Measurements from ENCODE around the gene MYH16. TPM values are rescaled to one million over a fixed set of nuclear protein-coding genes. Genes with fewer than 3 reads are reported as not detected.

Gene MYH16
- total RNA-seq, 2 experiments from 2014 or later = not detected

DNA sequence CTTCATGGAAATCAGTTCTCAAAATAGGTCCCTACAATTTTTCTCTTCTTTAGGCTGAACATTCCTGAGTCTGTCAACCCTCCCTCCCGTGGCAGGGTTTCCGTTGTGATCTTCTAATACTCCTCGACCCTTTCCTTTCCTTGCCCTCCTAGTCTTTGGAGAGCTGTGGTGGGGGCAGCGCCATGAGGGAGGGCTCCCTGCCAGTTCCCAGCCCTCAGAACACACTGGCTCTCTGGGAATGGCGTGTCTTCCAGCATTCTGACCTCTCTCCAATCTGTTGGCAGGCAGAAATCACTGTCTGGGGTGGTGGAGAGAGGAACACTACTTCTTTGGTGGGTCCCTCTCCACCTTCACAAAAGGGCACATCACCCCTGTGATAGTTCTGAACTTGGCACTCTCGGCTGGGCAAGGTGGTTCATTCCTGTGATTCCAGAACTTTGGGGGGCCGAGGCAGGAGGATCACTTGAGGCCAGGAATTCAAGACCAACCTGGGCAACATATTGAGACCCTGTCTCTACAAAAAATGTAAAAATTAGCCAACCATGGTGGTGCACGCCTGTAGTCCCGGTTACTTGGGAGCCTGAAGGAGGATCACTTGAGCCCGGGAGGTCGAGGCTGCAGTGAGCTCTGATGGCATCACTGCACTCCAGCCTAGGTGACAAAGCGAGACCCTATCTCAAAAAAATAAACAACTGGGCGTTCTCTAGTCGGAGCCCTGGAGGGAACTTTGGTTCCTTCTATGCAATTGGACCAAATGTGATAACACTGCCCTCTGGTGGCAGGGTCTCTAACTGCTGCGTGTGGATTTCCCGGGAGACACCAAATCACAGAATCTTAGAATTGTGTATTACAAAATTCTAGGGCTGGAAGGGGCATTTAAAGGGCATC lies 39.9 kb downstream of the MYH16 start:
- peaks cover 0 to 8% of the 10 kb centered on the region in 2 experiments for H3K9me3 ChIP-seq (ENCODE audit: control insufficient read depth in 1 of 2, insufficient read depth in 1 of 2, low read length in 2 of 2)
- peaks cover 9% of the 10 kb centered on the region for H3K4me1 ChIP-seq (ENCODE audit: insufficient read depth, low read length)
- intact Hi-C loops (cut with DNase I, micrococcal nuclease) = loop anchor here (1.0 to 5.0 kb wide), 2 partner anchors 272 to 880 kb away; no protein-coding TSS in a partner anchor
- Mint-ChIP-seq H3K9me3 (no peaks in the 10 kb centered on the region), H3K27me3 (peaks cover 14% of the 10 kb centered on the region), H3K36me3 (ENCODE audit: low read depth) (no peaks in the 10 kb centered on the region), H3K4me1 (ENCODE audit: low read depth) (peaks cover 6% of the 10 kb centered on the region), H3K4me3 (peak overlapping the region; percentile 48), H3K27ac (no peak overlapping the region)
- peak; percentile 85 for ATAC-seq (ENCODE audit: poor library complexity)
- TF ChIP-seq, protein P1, sequence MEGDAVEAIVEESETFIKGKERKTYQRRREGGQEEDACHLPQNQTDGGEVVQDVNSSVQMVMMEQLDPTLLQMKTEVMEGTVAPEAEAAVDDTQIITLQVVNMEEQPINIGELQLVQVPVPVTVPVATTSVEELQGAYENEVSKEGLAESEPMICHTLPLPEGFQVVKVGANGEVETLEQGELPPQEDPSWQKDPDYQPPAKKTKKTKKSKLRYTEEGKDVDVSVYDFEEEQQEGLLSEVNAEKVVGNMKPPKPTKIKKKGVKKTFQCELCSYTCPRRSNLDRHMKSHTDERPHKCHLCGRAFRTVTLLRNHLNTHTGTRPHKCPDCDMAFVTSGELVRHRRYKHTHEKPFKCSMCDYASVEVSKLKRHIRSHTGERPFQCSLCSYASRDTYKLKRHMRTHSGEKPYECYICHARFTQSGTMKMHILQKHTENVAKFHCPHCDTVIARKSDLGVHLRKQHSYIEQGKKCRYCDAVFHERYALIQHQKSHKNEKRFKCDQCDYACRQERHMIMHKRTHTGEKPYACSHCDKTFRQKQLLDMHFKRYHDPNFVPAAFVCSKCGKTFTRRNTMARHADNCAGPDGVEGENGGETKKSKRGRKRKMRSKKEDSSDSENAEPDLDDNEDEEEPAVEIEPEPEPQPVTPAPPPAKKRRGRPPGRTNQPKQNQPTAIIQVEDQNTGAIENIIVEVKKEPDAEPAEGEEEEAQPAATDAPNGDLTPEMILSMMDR (IDR thresholded peaks at IDR 0.05) = peak; percentile 85
- peak; percentile 60 to 84 (median 67) for DNase-seq
- no peak overlapping the region for H3K27ac ChIP-seq (ENCODE audit: low read depth in 1 of 2, low read length in 2 of 2)
- H3K36me3 ChIP-seq (ENCODE audit: insufficient read depth, low read length) = no peaks in the 10 kb centered on the region
- ChIA-PET CTCF (interaction anchor here (0.7 to 1.8 kb wide), 4 partner anchors 16 to 433 kb away, joined by 3 to 4 read pairs (median 3); no protein-coding TSS in a partner anchor), POLR2A (no interaction called here)
- H3K4me3 ChIP-seq (ENCODE audit: low read length) = peak overlapping the region; percentile 22
- peaks cover 0 to 2% of the 10 kb centered on the region in 2 experiments for H3K27me3 ChIP-seq (ENCODE audit: control insufficient read depth in 1 of 2, insufficient read depth in 2 of 2, low read length in 2 of 2)

DNA sequence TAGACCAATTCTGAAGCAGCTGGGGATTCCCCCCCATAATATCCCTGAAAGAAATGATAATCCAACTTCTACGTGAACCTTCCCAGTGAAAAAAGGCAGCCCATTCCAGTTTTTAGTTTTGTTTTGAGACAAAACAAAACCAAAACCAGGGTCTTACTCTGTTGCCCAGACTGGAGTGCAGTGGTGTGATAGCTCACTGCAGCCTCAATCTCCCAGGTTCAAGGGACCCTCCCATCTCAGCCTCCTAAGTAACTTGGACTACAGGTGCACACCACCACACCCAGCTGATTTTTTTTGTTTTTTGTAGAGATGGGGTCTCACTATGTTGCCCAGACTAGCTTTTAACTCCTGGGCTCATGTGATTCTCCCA lies 40.5 kb downstream of the MYH16 start:
- H3K4me3 ChIP-seq (ENCODE audit: low read length) = peak overlapping the region; percentile 22
- CTCF ChIA-PET = interaction anchor here (0.7 to 1.8 kb wide), 3 partner anchors 15 to 433 kb away, joined by 3 to 4 read pairs (median 3); no protein-coding TSS in a partner anchor

DNA sequence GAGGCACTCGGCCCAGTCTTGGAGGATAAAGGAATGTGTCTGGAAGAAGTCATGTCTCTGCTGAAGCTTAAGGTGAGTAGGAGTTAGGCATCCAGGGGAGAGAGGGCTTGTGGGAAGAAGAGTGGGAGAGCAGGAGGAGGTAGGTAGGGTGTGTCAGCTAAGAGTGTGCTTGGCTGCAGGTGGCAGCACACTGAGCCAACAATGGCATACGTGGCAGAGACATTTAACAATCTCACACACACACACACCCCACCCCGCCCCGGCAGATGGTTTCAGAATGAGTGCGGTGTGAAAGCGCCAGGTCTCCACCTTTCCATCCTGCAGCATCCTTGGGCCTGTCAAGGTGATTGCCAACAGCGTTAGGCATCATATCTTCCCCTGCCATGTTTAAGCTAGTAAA lies 41.9 kb downstream of the MYH16 start:
- Histone ChIP-seq H3K9me3 (ENCODE audit: control insufficient read depth in 1 of 2, insufficient read depth in 1 of 2, low read length in 2 of 2) (peaks cover 0 to 7% of the 10 kb centered on the region in 2 experiments), H3K27ac (ENCODE audit: low read depth in 1 of 2, low read length in 2 of 2) (no peak overlapping the region), H3K27me3 (ENCODE audit: control insufficient read depth in 1 of 2, insufficient read depth in 2 of 2, low read length in 2 of 2) (peaks cover 0 to 2% of the 10 kb centered on the region in 2 experiments), H3K36me3 (ENCODE audit: insufficient read depth, low read length) (no peaks in the 10 kb centered on the region), H3K4me3 (ENCODE audit: low read length) (no peak overlapping the region), H3K4me1 (ENCODE audit: insufficient read depth, low read length) (peaks cover 9% of the 10 kb centered on the region)
- TF ChIP-seq, protein P1 (IDR thresholded peaks at IDR 0.05) = no peak
- Mint-ChIP-seq H3K36me3 (ENCODE audit: low read depth) (no peaks in the 10 kb centered on the region), H3K4me1 (ENCODE audit: low read depth) (peaks cover 6% of the 10 kb centered on the region), H3K27ac (no peak overlapping the region), H3K27me3 (peaks cover 14% of the 10 kb centered on the region), H3K9me3 (no peaks in the 10 kb centered on the region), H3K4me3 (no peak overlapping the region)
- intact Hi-C loops (cut with DNase I, micrococcal nuclease) = loop anchor here in 1 of 2 experiments (5.0 kb wide), 1 partner anchor 882 kb away; no protein-coding TSS in a partner anchor
- ATAC-seq (ENCODE audit: poor library complexity) = no peak
- ChIA-PET CTCF (interaction anchor here (1.8 kb wide), 1 partner anchor 274 kb away, joined by 4 read pairs; no protein-coding TSS in a partner anchor), POLR2A (no interaction called here)
- no peak for DNase-seq

More for the DNA sequence above, 40.5 kb downstream of the MYH16 start:
- Histone ChIP-seq H3K27me3 (ENCODE audit: control insufficient read depth in 1 of 2, insufficient read depth in 2 of 2, low read length in 2 of 2) (peaks cover 0 to 2% of the 10 kb centered on the region in 2 experiments), H3K4me1 (ENCODE audit: insufficient read depth, low read length) (peaks cover 9% of the 10 kb centered on the region), H3K27ac (ENCODE audit: low read depth in 1 of 2, low read length in 2 of 2) (no peak overlapping the region), H3K36me3 (ENCODE audit: insufficient read depth, low read length) (no peaks in the 10 kb centered on the region), H3K9me3 (ENCODE audit: control insufficient read depth in 1 of 2, insufficient read depth in 1 of 2, low read length in 2 of 2) (peaks cover 0 to 8% of the 10 kb centered on the region in 2 experiments)
- peak; percentile 34 for ATAC-seq (ENCODE audit: poor library complexity)
- DNase-seq = peak in 2 of 14 experiments; percentile 15 to 28
- H3K9me3 Mint-ChIP-seq = no peaks in the 10 kb centered on the region
- POLR2A ChIA-PET = no interaction called here
- H3K36me3 Mint-ChIP-seq (ENCODE audit: low read depth) = no peaks in the 10 kb centered on the region
- TF ChIP-seq, protein P1 (IDR thresholded peaks at IDR 0.05) = peak; percentile 48
- peak overlapping the region; percentile 48 for H3K4me3 Mint-ChIP-seq
- H3K27ac Mint-ChIP-seq = no peak overlapping the region
- peaks cover 14% of the 10 kb centered on the region for H3K27me3 Mint-ChIP-seq
- intact Hi-C loops (cut with DNase I, micrococcal nuclease) = loop anchor here (1.0 to 5.0 kb wide), 2 partner anchors 273 to 881 kb away; no protein-coding TSS in a partner anchor
- peaks cover 6% of the 10 kb centered on the region for H3K4me1 Mint-ChIP-seq (ENCODE audit: low read depth)

Data from CD4-positive, alpha-beta T cell (primary cell).